Panc1 (cell line): ENCODE data around the gene IFNL3. TPM values are rescaled to one million over a fixed set of nuclear protein-coding genes. Genes with fewer than 3 reads are reported as not detected.

ENCODE experiments used
- ATAC-seq: fragments of 200-7000 bp; cut with Tn5 transposase; 2 replicates; pipeline ENCODE4 v1.9.1; 2020; ENCODE audit warnings: mild to moderate bottlenecking, moderate library complexity
- BruUV-seq: library from RNA; stranded (reverse); fragments of 400-500 nt; replicated peaks from 2 replicates; lab custom pipeline; 2021; lab: Mats Ljungman, UMichigan
- CTCF ChIA-PET: fragments of 300-600 bp; sonication (Branson Sonifier 250); formaldehyde crosslinking; loops from one replicate; lab custom pipeline; 2022; ENCODE audit warnings: antibody characterized with exemption; lab: Charles Lee
- POLR2A ChIA-PET: fragments of 300-600 bp; sonication (Branson Sonifier 250); formaldehyde crosslinking; loops from one replicate; lab custom pipeline; 2022; ENCODE audit warnings: antibody characterized with exemption; lab: Charles Lee
- DNase-seq: peaks from one replicate; pipeline ENCODE4 v3.0.0-alpha.2; 2010; ENCODE audit warnings: low read depth, low spot score
- H3K27ac ChIP-seq: 2 replicates; pipeline ENCODE4 v1.5.1; 2011; ENCODE audit warnings: mild to moderate bottlenecking, low read length, inconsistent platforms
- H3K27me3 ChIP-seq: fragments of 200-500 bp; sonication (Bioruptor generic); 2 replicates; pipeline ENCODE4 v1.6.0; 2014; ENCODE audit warnings: low read length, inconsistent platforms; ENCODE audit not compliant: control insufficient read depth, insufficient read depth
- H3K36me3 ChIP-seq: fragments of 200-500 bp; sonication (Bioruptor generic); 2 replicates; pipeline ENCODE4 v1.5.1; 2014; ENCODE audit warnings: inconsistent platforms, mild to moderate bottlenecking, low read length, moderate library complexity; ENCODE audit not compliant: control insufficient read depth, insufficient read depth
- H3K4me1 ChIP-seq: 2 replicates; pipeline ENCODE4 v1.5.1; 2011; ENCODE audit warnings: inconsistent platforms, mild to moderate bottlenecking, low read length, moderate library complexity; ENCODE audit not compliant: control insufficient read depth, insufficient read depth
- H3K4me3 ChIP-seq, 2 experiments: 2 replicates each; pipeline ENCODE4 v1.5.1; 2011 to 2012; ENCODE audit warnings: low read depth in 2 of 2, low read length in 2 of 2, mild to moderate bottlenecking in 2 of 2, inconsistent platforms in 1 of 2, moderate library complexity in 1 of 2
- H3K9me3 ChIP-seq: fragments of 200-500 bp; sonication (Bioruptor generic); 2 replicates; pipeline ENCODE4 v1.5.1; 2014; ENCODE audit warnings: low read depth, mild to moderate bottlenecking, inconsistent platforms, low read length, moderate library complexity; ENCODE audit not compliant: control insufficient read depth, insufficient read depth
- CTCF ChIP-seq: fragments of 450-650 bp; IDR thresholded peaks from 2 replicates; pipeline ENCODE4 v1.5.1; 2017; ENCODE audit warnings: mild to moderate bottlenecking
- POLR2AphosphoS5 ChIP-seq: IDR thresholded peaks from 2 replicates; pipeline ENCODE4 v1.6.1; 2012; ENCODE audit warnings: mild to moderate bottlenecking, low read depth, low read length, moderate library complexity
- REST ChIP-seq, 2 experiments: IDR thresholded peaks; 2 replicates each; pipeline ENCODE4 v1.6.1; 2011 to 2012; ENCODE audit warnings: low read depth in 2 of 2, control low read depth in 1 of 2, low read length in 1 of 2, mild to moderate bottlenecking in 1 of 2, moderate library complexity in 1 of 2; ENCODE audit not compliant: insufficient read depth in 1 of 2
- SIN3A ChIP-seq: IDR thresholded peaks from 2 replicates; pipeline ENCODE4 v1.6.1; 2012; ENCODE audit warnings: low read depth, mild to moderate bottlenecking, low read length, moderate library complexity, borderline replicate concordance; ENCODE audit not compliant: insufficient read depth
- TCF7L2 ChIP-seq: IDR thresholded peaks from 2 replicates; pipeline ENCODE4 v1.6.1; 2011; ENCODE audit warnings: mild to moderate bottlenecking, low read depth, low read length, inconsistent platforms
- in situ Hi-C: cut with HindIII; loops from 2 replicates; pipeline ENCODE4 v1.10.0; 2016; ENCODE audit warnings: low sequenced_read_pairs, low pct_unique_long_range_greater_than_20kb
- intact Hi-C: fragments of 100-400 bp; cut with micrococcal nuclease; formaldehyde crosslinking; loops from one replicate; pipeline ENCODE4 v1.10.0; 2022; ENCODE audit not compliant: unreplicated experiment
- total RNA-seq: library from RNA; stranded (reverse); gene quantifications from one replicate; pipeline ENCODE4 v1.2.1, GENCODE V29; 2021; ENCODE audit not compliant: unreplicated experiment

The IFNL3 gene
- total RNA-seq, 1 experiment from 2014 or later = not detected

- in situ Hi-C loops (no loop called here), intact Hi-C loops (loop anchor here (1.0 to 5.0 kb wide), 2 partner anchors 116 to 200 kb away; partner anchors contain the start of gene PLEKHG2)
- H3K4me1 ChIP-seq = no peaks in the 10 kb centered on the region
- no peaks in the 10 kb centered on the region for H3K27me3 ChIP-seq
- no peak overlapping the region for H3K4me3 ChIP-seq
- H3K36me3 ChIP-seq = no peaks in the 10 kb centered on the region
- no peak for TF ChIP-seq CTCF
- TF ChIP-seq TCF7L2 = no peak
- no peak for TF ChIP-seq POLR2AphosphoS5
- TF ChIP-seq SIN3A = no peak
- H3K27ac ChIP-seq = no peak overlapping the region
- BruUV-seq = no TSS peak
- POLR2A ChIA-PET = interaction anchor here (0.7 to 0.8 kb wide), 2 partner anchors 9 to 75 kb away, joined by 3 to 7 read pairs; no protein-coding TSS in a partner anchor
- DNase-seq (peak; percentile 75), ATAC-seq (peak; percentile 90)
- CTCF ChIA-PET = interaction anchor here (0.5 to 5.5 kb wide), 12 partner anchors 8 to 553 kb away, joined by 3 to 78 read pairs (median 4); partner anchors contain the start of gene SYCN
- peaks cover 4% of the 10 kb centered on the region; the same call in 1 of the 2 replicates for H3K9me3 ChIP-seq
Measured at GRCh38 chr19:39212375-39212742, 32.4 kb downstream of the IFNL3 start.

- H3K4me1 ChIP-seq = no peaks in the 10 kb centered on the region
- peak; percentile 54 for ATAC-seq
- BruUV-seq = no TSS peak
- CTCF ChIA-PET = interaction anchor here (0.5 to 5.5 kb wide), 20 partner anchors 9 to 559 kb away, joined by 3 to 78 read pairs (median 4); no protein-coding TSS in a partner anchor
- no peaks in the 10 kb centered on the region for H3K36me3 ChIP-seq
- DNase-seq = no peak
- TF ChIP-seq TCF7L2 (no peak), CTCF (no peak), SIN3A (no peak), REST (IDR thresholded peaks at IDR 0.05; ENCODE audit: insufficient read depth in 1 of 2, low read depth in 2 of 2, low read length in 1 of 2) (no peak)
- no peak overlapping the region for H3K4me3 ChIP-seq
- POLR2A ChIA-PET = interaction anchor here (0.6 to 0.8 kb wide), 5 partner anchors 9 to 576 kb away, joined by 3 to 7 read pairs (median 3); no protein-coding TSS in a partner anchor
- in situ Hi-C loops = no loop called here
- H3K27ac ChIP-seq = no peak overlapping the region
- intact Hi-C loops = loop anchor here (1.0 to 5.0 kb wide), 2 partner anchors 116 to 200 kb away; partner anchors contain the start of gene PLEKHG2
- H3K27me3 ChIP-seq = no peaks in the 10 kb centered on the region
- H3K9me3 ChIP-seq = no peaks in the 10 kb centered on the region
Measured at GRCh38 chr19:39211731-39212374, 33.0 kb downstream of the IFNL3 start.
